ENCODE measurements around the gene HRH2.
A peak's percentile ranks its signal among the peaks of the same experiment; 100 is the strongest.

HRH2 gene

DNA sequence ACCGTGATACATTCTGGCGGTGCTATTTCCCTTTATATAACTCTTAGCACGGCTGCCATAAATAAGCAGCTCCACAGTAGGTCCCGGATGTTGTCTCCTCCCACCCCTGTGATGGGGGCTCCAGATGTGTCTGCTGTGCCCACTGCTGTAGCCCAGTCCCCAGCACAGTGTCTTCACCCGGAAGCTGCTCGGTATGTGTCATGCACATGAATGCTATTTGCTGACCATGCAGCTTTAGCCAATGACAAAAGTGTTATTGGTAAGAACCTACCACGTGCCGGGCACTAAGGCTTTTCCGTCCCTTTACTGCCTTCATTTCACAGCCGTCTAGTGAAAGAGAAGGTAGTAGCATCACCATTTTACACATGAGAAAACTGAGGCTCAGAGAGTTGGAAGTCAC, 20.2 kb downstream of the HRH2 start:
- Histone ChIP-seq H3K27ac (no peak overlapping the region), H3K9me3 (ENCODE audit: severe bottlenecking) (no peaks in the 10 kb centered on the region), H3K36me3 (no peaks in the 10 kb centered on the region), H3K27me3 (ENCODE audit: insufficient read depth, low read depth, severe bottlenecking) (no peaks in the 10 kb centered on the region), H3K4me3 (ENCODE audit: low read depth, low read length) (no peak overlapping the region)
- DNase-seq: no peak
- TF ChIP-seq, protein P1, sequence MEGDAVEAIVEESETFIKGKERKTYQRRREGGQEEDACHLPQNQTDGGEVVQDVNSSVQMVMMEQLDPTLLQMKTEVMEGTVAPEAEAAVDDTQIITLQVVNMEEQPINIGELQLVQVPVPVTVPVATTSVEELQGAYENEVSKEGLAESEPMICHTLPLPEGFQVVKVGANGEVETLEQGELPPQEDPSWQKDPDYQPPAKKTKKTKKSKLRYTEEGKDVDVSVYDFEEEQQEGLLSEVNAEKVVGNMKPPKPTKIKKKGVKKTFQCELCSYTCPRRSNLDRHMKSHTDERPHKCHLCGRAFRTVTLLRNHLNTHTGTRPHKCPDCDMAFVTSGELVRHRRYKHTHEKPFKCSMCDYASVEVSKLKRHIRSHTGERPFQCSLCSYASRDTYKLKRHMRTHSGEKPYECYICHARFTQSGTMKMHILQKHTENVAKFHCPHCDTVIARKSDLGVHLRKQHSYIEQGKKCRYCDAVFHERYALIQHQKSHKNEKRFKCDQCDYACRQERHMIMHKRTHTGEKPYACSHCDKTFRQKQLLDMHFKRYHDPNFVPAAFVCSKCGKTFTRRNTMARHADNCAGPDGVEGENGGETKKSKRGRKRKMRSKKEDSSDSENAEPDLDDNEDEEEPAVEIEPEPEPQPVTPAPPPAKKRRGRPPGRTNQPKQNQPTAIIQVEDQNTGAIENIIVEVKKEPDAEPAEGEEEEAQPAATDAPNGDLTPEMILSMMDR (IDR thresholded peaks at IDR 0.05; ENCODE audit: low read depth, low read length): no peak

DNA sequence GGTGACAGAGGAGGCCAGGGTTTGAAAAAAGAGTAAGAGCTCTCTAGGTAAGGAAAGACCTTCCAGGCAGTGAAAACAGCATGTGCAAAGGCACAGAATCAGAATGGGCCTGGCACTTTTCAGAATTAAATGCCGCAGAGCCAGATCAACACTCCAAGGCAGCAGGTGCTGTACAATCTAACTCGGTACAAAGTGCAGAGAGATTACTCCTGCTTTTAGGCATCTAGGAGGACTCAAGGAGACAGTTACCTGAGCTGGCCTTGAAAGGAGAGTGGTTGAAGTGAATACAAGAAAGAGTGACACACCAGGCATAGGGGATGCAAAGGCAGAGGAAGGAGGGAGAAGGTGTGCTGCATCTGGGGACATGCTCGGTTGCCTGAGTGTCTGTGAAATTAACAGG, 21.5 kb downstream of the HRH2 start:
- no peak for DNase-seq

DNA sequence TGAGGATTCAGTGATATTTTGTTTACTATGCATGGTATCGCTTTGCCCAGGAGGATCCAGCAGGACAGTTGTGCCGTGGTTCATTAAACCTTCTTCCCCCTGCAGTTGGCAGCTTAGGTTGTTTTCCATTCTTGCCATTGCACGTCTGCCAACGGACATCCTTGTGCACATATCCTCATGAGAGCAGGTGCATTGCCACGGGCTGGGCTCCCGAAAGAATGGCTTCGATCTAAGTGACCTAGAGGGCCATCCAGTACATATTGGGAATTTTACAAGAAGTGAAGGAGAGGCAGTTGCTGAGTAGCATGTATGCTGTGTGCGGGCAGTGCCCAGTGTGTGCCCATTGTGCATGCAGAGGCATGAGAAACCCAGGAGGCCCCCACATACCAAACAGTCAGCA, 22.1 kb downstream of the HRH2 start:
- TF ChIP-seq, protein P1 (IDR thresholded peaks at IDR 0.05; ENCODE audit: low read depth, low read length): no peak
- no peaks in the 10 kb centered on the region for H3K36me3 ChIP-seq
- no peak for DNase-seq
- H3K9me3 ChIP-seq (ENCODE audit: severe bottlenecking): no peaks in the 10 kb centered on the region
- H3K27ac ChIP-seq: no peak overlapping the region
- H3K4me3 ChIP-seq (ENCODE audit: low read depth, low read length): no peak overlapping the region
- no peaks in the 10 kb centered on the region for H3K27me3 ChIP-seq (ENCODE audit: insufficient read depth, low read depth, severe bottlenecking)

More for the DNA sequence above, 21.5 kb downstream of the HRH2 start:
- no peaks in the 10 kb centered on the region for H3K9me3 ChIP-seq (ENCODE audit: severe bottlenecking)
- TF ChIP-seq, protein P1 (IDR thresholded peaks at IDR 0.05; ENCODE audit: low read depth, low read length): no peak
- no peak overlapping the region for H3K27ac ChIP-seq
- H3K36me3 ChIP-seq: no peaks in the 10 kb centered on the region
- no peaks in the 10 kb centered on the region for H3K27me3 ChIP-seq (ENCODE audit: insufficient read depth, low read depth, severe bottlenecking)
- no peak overlapping the region for H3K4me3 ChIP-seq (ENCODE audit: low read depth, low read length)

DNA sequence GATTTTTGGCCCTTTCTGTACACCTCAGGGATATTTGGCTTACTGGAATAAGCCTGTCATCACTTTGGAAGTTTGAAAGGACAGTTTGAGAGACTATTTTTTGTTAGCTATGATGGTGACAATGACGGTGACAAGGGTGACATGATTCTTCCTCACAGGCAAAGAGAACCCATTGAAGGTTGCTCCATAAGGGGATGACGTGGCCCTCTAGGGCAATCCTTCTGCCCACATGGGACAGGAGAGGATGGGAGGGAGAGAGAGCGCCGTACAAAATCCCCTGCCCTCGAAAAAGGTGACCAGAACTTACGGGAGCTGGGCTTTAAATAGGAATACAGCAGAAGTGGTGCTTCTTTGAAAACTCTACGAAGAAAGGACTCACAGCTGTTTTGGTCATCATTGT, 22.6 kb downstream of the HRH2 start:
- TF ChIP-seq, protein P1 (IDR thresholded peaks at IDR 0.05; ENCODE audit: low read depth, low read length): no peak
- no peak overlapping the region for H3K4me3 ChIP-seq (ENCODE audit: low read depth, low read length)
- no peak overlapping the region for H3K27ac ChIP-seq
- no peak for DNase-seq
- H3K36me3 ChIP-seq: no peaks in the 10 kb centered on the region
- no peaks in the 10 kb centered on the region for H3K9me3 ChIP-seq (ENCODE audit: severe bottlenecking)
- no peaks in the 10 kb centered on the region for H3K27me3 ChIP-seq (ENCODE audit: insufficient read depth, low read depth, severe bottlenecking)

DNA sequence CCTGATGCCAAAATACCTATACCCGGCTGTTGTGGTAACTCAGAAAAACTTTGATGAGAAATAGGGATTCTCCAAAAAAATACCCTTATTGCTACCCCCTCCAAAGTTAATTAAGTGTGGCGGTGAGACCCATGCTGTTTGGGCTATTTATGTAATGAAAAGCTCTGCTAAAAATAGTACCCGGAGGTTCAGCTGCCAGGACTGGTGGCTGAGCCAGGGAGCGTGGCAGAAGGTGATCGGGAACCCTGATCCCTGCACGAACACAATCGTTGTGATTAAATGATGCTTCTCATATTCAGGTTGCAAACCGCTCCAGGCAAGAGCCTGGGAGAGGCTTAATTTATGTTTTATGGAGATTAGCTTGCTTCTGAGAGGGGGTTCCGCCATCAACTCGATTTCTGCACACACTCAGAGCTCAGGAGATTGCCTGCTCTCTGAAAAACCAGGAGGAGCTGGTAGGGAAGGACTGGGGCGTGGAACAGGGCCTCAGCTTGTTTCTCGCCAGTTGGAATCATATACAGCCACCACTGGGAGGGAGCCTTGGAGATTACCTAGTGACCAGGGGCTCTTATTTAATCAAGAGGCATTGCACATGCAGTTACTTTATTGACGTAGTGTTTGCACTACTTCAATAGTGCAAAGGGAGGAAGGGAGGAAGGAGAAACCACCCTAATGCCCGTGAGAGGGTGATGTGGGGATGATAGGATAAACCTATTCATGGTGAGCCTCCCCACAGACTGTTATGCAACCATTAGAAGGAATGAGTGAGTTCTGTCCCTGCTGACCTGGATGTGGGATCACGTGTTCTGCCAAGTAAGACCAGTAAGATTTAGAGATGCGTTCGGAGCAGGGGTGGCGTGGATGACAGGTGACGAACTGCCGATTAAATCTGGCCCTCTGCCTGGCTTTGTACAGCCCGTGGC, 23.4 kb downstream of the HRH2 start:
- Histone ChIP-seq H3K27ac (no peak overlapping the region), H3K9me3 (ENCODE audit: severe bottlenecking) (no peaks in the 10 kb centered on the region), H3K36me3 (no peaks in the 10 kb centered on the region), H3K4me3 (ENCODE audit: low read depth, low read length) (peak overlapping the region; percentile 23), H3K27me3 (ENCODE audit: insufficient read depth, low read depth, severe bottlenecking) (no peaks in the 10 kb centered on the region)
- TF ChIP-seq, protein P1 (IDR thresholded peaks at IDR 0.05; ENCODE audit: low read depth, low read length): no peak
- peak; percentile 48 for DNase-seq

Measured in WERI-Rb-1 (cell line).